ENCODE data around the gene TMEM151A. TPM values are rescaled to one million over a fixed set of nuclear protein-coding genes. Genes with fewer than 3 reads are reported as not detected.

The TMEM151A gene
- 4.4 and 5.0 TPM in 2 replicates for total RNA-seq (2014; rRNA removed; shearing (Covaris generic))
- polyA plus RNA-seq (2016; fragmentation: Nextera tagmentation; extraction: Ambion mirVana) = 1.0 and 1.2 TPM in 2 replicates
- long read RNA-seq, partial matches to known transcripts = 0 of 1 reads
- long read RNA-seq, other reads (novel, unspliced or antisense) = 0 of 1 reads

DNA sequence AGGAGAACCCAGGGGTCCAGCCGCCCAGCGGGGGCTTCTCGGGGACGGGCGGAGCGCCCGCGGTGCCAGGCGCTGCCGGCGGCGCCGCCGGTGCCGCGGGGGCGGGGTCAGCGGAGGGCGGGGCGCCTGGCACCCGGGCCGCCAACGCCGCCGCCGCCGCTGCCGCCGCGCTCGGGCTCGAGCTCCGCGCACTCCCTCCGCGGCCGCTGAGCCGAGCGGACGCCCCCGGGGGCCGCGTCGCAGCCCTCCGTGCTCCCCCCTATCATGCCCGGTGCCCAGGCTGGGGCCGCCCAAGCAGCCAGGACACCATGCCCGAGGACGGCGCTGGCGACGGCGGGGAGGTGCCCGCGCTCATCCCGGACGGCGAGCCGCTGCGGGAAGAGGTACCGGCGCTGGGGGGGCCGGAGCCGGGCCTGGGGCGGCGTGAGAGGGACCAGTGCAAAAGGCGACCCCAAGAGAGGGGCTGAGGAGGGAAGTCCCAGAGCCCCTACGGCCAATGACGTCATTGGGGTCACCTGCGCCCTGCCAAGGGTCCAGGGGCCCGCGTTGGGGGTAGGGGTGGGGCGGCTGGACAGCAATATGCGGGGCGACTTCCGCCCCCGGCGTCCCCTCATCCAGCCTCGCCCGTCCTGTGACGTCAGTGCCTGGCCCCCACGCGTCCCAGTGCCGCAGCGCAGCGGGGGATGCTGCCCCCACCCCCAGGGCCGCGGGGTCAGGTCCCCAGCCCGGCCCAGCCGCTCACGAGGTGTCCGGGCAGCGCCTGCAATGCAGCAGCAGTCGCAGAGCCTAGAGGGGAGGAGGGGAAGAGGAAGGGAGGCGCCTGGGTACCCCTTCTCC, at the start of gene TMEM151A:
Gene TMEM151A, plus strand, starts transcription at position 189 of the 837 bp plus-strand sequence. Its CDS starts 120 bp downstream, at position 309.
- DNase-seq (ENCODE audit: low spot score) (peak; percentile 62), ATAC-seq (peak; percentile 2; the same call in 2 of the 3 replicates)
- peak within 1 kb of the TSS; percentile 88 for H3K4me2 ChIP-seq
- H4K20me1 ChIP-seq (replicated peaks; ENCODE audit: insufficient read depth) = no peaks in the 10 kb centered on the region; the same call in 1 of the 2 replicates
- H3K27ac ChIP-seq (ENCODE audit: low read depth) = no peak within 1 kb of the TSS
- peaks cover 9% of the 10 kb centered on the region for H3K79me2 ChIP-seq (replicated peaks; ENCODE audit: insufficient read depth)
- H3K9me3 Mint-ChIP-seq = peaks cover 2% of the 10 kb centered on the region; the same call in 1 of the 3 replicates
- no peaks in the 10 kb centered on the region for H3K9me2 ChIP-seq (ENCODE audit: insufficient read depth)
- no peak within 1 kb of the TSS for H3K27ac Mint-ChIP-seq
- peak within 1 kb of the TSS; percentile 97 for H2AFZ ChIP-seq
- H3K36me3 ChIP-seq (ENCODE audit: insufficient read depth) = no peaks in the 10 kb centered on the region
- H3K4me3 ChIP-seq = peak within 1 kb of the TSS; percentile 76
- peaks cover 21% of the 10 kb centered on the region for H3K4me1 ChIP-seq (ENCODE audit: insufficient read depth)
- TF ChIP-seq CREB1 (CRISPR knock-in tag; IDR thresholded peaks at IDR 0.05; ENCODE audit: low read depth) = peak; percentile 82
- TF ChIP-seq, protein P1, sequence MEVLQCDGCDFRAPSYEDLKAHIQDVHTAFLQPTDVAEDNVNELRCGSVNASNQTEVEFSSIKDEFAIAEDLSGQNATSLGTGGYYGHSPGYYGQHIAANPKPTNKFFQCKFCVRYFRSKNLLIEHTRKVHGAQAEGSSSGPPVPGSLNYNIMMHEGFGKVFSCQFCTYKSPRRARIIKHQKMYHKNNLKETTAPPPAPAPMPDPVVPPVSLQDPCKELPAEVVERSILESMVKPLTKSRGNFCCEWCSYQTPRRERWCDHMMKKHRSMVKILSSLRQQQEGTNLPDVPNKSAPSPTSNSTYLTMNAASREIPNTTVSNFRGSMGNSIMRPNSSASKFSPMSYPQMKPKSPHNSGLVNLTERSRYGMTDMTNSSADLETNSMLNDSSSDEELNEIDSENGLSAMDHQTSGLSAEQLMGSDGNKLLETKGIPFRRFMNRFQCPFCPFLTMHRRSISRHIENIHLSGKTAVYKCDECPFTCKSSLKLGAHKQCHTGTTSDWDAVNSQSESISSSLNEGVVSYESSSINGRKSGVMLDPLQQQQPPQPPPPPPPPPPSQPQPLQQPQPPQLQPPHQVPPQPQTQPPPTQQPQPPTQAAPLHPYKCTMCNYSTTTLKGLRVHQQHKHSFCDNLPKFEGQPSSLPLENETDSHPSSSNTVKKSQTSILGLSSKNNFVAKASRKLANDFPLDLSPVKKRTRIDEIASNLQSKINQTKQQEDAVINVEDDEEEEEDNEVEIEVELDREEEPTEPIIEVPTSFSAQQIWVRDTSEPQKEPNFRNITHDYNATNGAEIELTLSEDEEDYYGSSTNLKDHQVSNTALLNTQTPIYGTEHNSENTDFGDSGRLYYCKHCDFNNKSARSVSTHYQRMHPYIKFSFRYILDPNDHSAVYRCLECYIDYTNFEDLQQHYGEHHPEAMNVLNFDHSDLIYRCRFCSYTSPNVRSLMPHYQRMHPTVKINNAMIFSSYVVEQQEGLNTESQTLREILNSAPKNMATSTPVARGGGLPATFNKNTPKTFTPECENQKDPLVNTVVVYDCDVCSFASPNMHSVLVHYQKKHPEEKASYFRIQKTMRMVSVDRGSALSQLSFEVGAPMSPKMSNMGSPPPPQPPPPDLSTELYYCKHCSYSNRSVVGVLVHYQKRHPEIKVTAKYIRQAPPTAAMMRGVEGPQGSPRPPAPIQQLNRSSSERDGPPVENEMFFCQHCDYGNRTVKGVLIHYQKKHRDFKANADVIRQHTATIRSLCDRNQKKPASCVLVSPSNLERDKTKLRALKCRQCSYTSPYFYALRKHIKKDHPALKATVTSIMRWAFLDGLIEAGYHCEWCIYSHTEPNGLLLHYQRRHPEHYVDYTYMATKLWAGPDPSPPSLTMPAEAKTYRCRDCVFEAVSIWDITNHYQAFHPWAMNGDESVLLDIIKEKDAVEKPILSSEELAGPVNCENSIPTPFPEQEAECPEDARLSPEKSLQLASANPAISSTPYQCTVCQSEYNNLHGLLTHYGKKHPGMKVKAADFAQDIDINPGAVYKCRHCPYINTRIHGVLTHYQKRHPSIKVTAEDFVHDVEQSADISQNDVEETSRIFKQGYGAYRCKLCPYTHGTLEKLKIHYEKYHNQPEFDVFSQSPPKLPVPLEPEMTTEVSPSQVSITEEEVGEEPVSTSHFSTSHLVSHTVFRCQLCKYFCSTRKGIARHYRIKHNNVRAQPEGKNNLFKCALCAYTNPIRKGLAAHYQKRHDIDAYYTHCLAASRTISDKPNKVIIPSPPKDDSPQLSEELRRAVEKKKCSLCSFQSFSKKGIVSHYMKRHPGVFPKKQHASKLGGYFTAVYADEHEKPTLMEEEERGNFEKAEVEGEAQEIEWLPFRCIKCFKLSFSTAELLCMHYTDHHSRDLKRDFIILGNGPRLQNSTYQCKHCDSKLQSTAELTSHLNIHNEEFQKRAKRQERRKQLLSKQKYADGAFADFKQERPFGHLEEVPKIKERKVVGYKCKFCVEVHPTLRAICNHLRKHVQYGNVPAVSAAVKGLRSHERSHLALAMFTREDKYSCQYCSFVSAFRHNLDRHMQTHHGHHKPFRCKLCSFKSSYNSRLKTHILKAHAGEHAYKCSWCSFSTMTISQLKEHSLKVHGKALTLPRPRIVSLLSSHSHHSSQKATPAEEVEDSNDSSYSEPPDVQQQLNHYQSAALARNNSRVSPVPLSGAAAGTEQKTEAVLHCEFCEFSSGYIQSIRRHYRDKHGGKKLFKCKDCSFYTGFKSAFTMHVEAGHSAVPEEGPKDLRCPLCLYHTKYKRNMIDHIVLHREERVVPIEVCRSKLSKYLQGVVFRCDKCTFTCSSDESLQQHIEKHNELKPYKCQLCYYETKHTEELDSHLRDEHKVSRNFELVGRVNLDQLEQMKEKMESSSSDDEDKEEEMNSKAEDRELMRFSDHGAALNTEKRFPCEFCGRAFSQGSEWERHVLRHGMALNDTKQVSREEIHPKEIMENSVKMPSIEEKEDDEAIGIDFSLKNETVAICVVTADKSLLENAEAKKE (CRISPR knock-in tag; IDR thresholded peaks at IDR 0.05) = no peak
- H3K27me3 Mint-ChIP-seq (ENCODE audit: insufficient read depth, low read depth, poor library complexity) = peaks cover 35% of the 10 kb centered on the region
- H3K4me1 Mint-ChIP-seq = peaks cover 25% of the 10 kb centered on the region
- peaks cover 18% of the 10 kb centered on the region; the same call in 1 of the 2 replicates for H3F3A ChIP-seq (replicated peaks; ENCODE audit: low read depth)
- peaks cover 30% of the 10 kb centered on the region for H3K27me3 ChIP-seq (ENCODE audit: insufficient read depth)
- H3K4me3 Mint-ChIP-seq = peak within 1 kb of the TSS; percentile 94
- no peaks in the 10 kb centered on the region; the same call in 2 of the 3 replicates for H3K36me3 Mint-ChIP-seq (ENCODE audit: low read depth)
